Endothelial cell of umbilical vein (primary cell): ENCODE results near the gene NLGN1. TPM values are rescaled to one million over a fixed set of nuclear protein-coding genes. Genes with fewer than 3 reads are reported as not detected.

ENCODE experiments used
- BruUV-seq: library from RNA; stranded (reverse); fragments of 400-500 nt; replicated peaks from 2 replicates; lab custom pipeline; 2021; lab: Mats Ljungman, UMichigan
- CTCF ChIA-PET: fragments of 300-600, 350-600 bp; sonication (Branson Sonifier 250); formaldehyde crosslinking; loops from one replicate; lab custom pipeline; 2021; ENCODE audit warnings: antibody characterized with exemption, inconsistent platforms; lab: Charles Lee
- POLR2A ChIA-PET: fragments of 300-600, 350-600 bp; sonication (Branson Sonifier 250); formaldehyde crosslinking; loops from one replicate; lab custom pipeline; 2021; ENCODE audit warnings: antibody characterized with exemption, inconsistent platforms; lab: Charles Lee
- DNase-seq: peaks from one replicate; pipeline ENCODE4 v3.0.0-alpha.2; 2011; ENCODE audit warnings: low read depth, low spot score
- FAIRE-seq: peaks from 2 replicates; lab custom pipeline; 2011; peaks lifted over from hg19 to GRCh38; lab: Jason Lieb, UNC
- H2AFZ ChIP-seq: 2 replicates; pipeline ENCODE4 v1.6.0; 2012; ENCODE audit warnings: low read depth, low read length, control low read depth, inconsistent platforms
- H3K27ac ChIP-seq: 2 replicates; pipeline ENCODE4 v1.5.1; 2011; ENCODE audit warnings: low read depth, mild to moderate bottlenecking, control low read depth, low read length, moderate library complexity; ENCODE audit not compliant: insufficient read depth
- H3K27me3 ChIP-seq, 2 experiments: 2 replicates each; pipeline versions ENCODE4 v1.6.0 to v1.6.1; 2011; ENCODE audit warnings: low read length in 2 of 2, mixed read lengths in 1 of 2; ENCODE audit not compliant: control insufficient read depth in 2 of 2, insufficient read depth in 2 of 2
- H3K36me3 ChIP-seq, 2 experiments: 2 replicates in 1 of 2; 3 replicates in 1 of 2; pipeline ENCODE4 v1.5.1; 2011; ENCODE audit warnings: low read length in 2 of 2, mild to moderate bottlenecking in 1 of 2, moderate library complexity in 1 of 2; ENCODE audit not compliant: control insufficient read depth in 2 of 2, insufficient read depth in 2 of 2; ENCODE audit errors: extremely low read depth in 1 of 2
- H3K4me1 ChIP-seq: 3 replicates; pipeline ENCODE4 v1.5.1; 2011; ENCODE audit warnings: mild to moderate bottlenecking, low read length; ENCODE audit not compliant: control insufficient read depth, insufficient read depth; ENCODE audit errors: extremely low read depth
- H3K4me2 ChIP-seq: 2 replicates; pipeline ENCODE4 v1.6.1; 2011; ENCODE audit warnings: low read length, control low read depth, mixed read lengths; ENCODE audit not compliant: insufficient read depth
- H3K4me3 ChIP-seq, 3 experiments: fragments of 200-600 bp in 1 of 3; sonication (generic), shearing (Covaris generic) in 1 of 3; replicated peaks in 1 of 3; 2 replicates each; pipeline ENCODE4 v1.5.1; 2011 to 2016; ENCODE audit warnings: control low read depth in 3 of 3, low read length in 3 of 3, mild to moderate bottlenecking in 2 of 3, inconsistent platforms in 1 of 3, low read depth in 1 of 3, moderate library complexity in 1 of 3; ENCODE audit not compliant: insufficient read depth in 1 of 3
- H3K79me2 ChIP-seq: 2 replicates; pipeline ENCODE4 v1.6.0; 2012; ENCODE audit warnings: low read length, inconsistent platforms; ENCODE audit not compliant: control insufficient read depth, insufficient read depth
- H3K9ac ChIP-seq: replicated peaks from 2 replicates; pipeline ENCODE3; 2011; ENCODE audit warnings: low read length, control low read depth; ENCODE audit not compliant: insufficient read depth; ENCODE audit errors: extremely low read depth
- H3K9me1 ChIP-seq: replicated peaks from 3 replicates; pipeline ENCODE4 v1.6.0; 2011; ENCODE audit warnings: mild to moderate bottlenecking, low read length; ENCODE audit not compliant: control insufficient read depth, insufficient read depth; ENCODE audit errors: extremely low read depth
- H3K9me3 ChIP-seq: replicated peaks from 2 replicates; pipeline ENCODE4 v1.5.1; 2012; ENCODE audit warnings: low read length, inconsistent platforms; ENCODE audit not compliant: control insufficient read depth, insufficient read depth
- H4K20me1 ChIP-seq: replicated peaks from 2 replicates; pipeline ENCODE3; 2011; ENCODE audit warnings: mild to moderate bottlenecking, low read length; ENCODE audit not compliant: control insufficient read depth, insufficient read depth; ENCODE audit errors: extremely low read depth
- EZH2 ChIP-seq: IDR thresholded peaks from 2 replicates; pipeline ENCODE4 v1.6.1; 2012; ENCODE audit warnings: borderline replicate concordance, low read depth, mild to moderate bottlenecking, moderate library complexity, low read length, inconsistent platforms; ENCODE audit not compliant: severe bottlenecking
- FOS ChIP-seq: IDR thresholded peaks from 2 replicates; pipeline ENCODE4 v1.6.1; 2011; ENCODE audit warnings: mild to moderate bottlenecking, low read length, moderate library complexity, borderline replicate concordance; ENCODE audit not compliant: insufficient read depth
- GATA2 ChIP-seq: IDR thresholded peaks from 2 replicates; pipeline ENCODE4 v1.7.0; 2011; ENCODE audit warnings: low read depth, mild to moderate bottlenecking, moderate library complexity, mixed read lengths, low read length; ENCODE audit not compliant: insufficient read length, insufficient read depth
- JUN ChIP-seq: IDR thresholded peaks from 2 replicates; pipeline ENCODE4 v1.6.1; 2011; ENCODE audit warnings: borderline replicate concordance, low read depth; ENCODE audit not compliant: insufficient read length, insufficient read depth
- MYC ChIP-seq: IDR thresholded peaks from one replicate; pipeline ENCODE4 v1.6.1; 2011; ENCODE audit warnings: mild to moderate bottlenecking, low read depth, low read length
- POLR2A ChIP-seq: IDR thresholded peaks from 2 replicates; pipeline ENCODE4 v1.6.1; 2012; ENCODE audit warnings: low read depth, mild to moderate bottlenecking, control low read depth, low read length
- POLR2AphosphoS5 ChIP-seq: IDR thresholded peaks from 2 replicates; pipeline ENCODE4 v1.6.1; 2012; ENCODE audit warnings: low read depth, mild to moderate bottlenecking, control low read depth, low read length, moderate library complexity; ENCODE audit not compliant: insufficient read depth
- dilution Hi-C: fragments of 300-500 bp; cut with MboI; formaldehyde crosslinking; loops from one replicate; pipeline ENCODE4 v1.15.0; 2019; ENCODE audit warnings: low sequenced_read_pairs; ENCODE audit not compliant: extremely low pct_ligation_motif_present
- intact Hi-C: fragments of 100-400 bp; cut with micrococcal nuclease; formaldehyde crosslinking; loops from one replicate; pipeline ENCODE4 v1.10.0; 2022
- polyA plus RNA-seq, 4 experiments: library from polyadenylated mRNA; depleted of rRNA in 3 of 4; stranded (reverse) in 3 of 4; unstranded in 1 of 4; fragments of >200 nt; gene quantifications; 2 replicates each; pipeline versions ENCODE4 v1.2.1 to v1.2.3, GENCODE V29; 2011 to 2012; ENCODE audit warnings: missing spikeins in 1 of 4
- total RNA-seq: library from RNA; stranded (reverse); gene quantifications from 2 replicates; pipeline ENCODE4 v1.2.3, GENCODE V29; 2021
- TF ChIP-seq, protein P1 (sequence below), 2 donors: IDR thresholded peaks; 1 replicate in 1 of 2; 2 replicates in 1 of 2; pipeline ENCODE4 v1.5.1; 2011; ENCODE audit warnings: low read length in 2 of 2, mild to moderate bottlenecking in 2 of 2, moderate library complexity in 2 of 2, control low read depth in 1 of 2, inconsistent platforms in 1 of 2, low read depth in 1 of 2; ENCODE audit not compliant: insufficient read depth in 1 of 2; ENCODE audit errors: extremely low read depth in 1 of 2
- TF ChIP-seq, protein P2 (sequence below): IDR thresholded peaks from 2 replicates; pipeline ENCODE4 v1.6.1; 2011; ENCODE audit not compliant: insufficient read depth, insufficient read length

NLGN1 gene
- total and polyA plus RNA-seq, 2 donors (not counting 3 experiments of a cell fraction or from before 2014, with no cell fraction given), result 7.9 to 16.3 TPM

GRCh38 chr3:174333640-174334039 is 936.1 kb downstream of the NLGN1 start:
- ChIA-PET POLR2A (no interaction called here), CTCF (no interaction called here)
- Histone ChIP-seq H3K9me1 (no peaks in the 10 kb centered on the region), H4K20me1 (no peaks in the 10 kb centered on the region), H3K27me3 (no peaks in the 10 kb centered on the region), H3K4me3 (no peak overlapping the region), H2AFZ (no peak overlapping the region), H3K4me1 (no peaks in the 10 kb centered on the region), H3K9ac (no peak overlapping the region), H3K9me3 (no peaks in the 10 kb centered on the region), H3K27ac (no peak overlapping the region), H3K36me3 (no peaks in the 10 kb centered on the region), H3K79me2 (no peaks in the 10 kb centered on the region), H3K4me2 (no peak overlapping the region)
- dilution Hi-C loops (no loop called here), intact Hi-C loops (no loop called here)
- DNase-seq (no peak), FAIRE-seq (no peak)
- no peak for TF ChIP-seq POLR2A
- no peak for TF ChIP-seq MYC
- TF ChIP-seq, protein P1, sequence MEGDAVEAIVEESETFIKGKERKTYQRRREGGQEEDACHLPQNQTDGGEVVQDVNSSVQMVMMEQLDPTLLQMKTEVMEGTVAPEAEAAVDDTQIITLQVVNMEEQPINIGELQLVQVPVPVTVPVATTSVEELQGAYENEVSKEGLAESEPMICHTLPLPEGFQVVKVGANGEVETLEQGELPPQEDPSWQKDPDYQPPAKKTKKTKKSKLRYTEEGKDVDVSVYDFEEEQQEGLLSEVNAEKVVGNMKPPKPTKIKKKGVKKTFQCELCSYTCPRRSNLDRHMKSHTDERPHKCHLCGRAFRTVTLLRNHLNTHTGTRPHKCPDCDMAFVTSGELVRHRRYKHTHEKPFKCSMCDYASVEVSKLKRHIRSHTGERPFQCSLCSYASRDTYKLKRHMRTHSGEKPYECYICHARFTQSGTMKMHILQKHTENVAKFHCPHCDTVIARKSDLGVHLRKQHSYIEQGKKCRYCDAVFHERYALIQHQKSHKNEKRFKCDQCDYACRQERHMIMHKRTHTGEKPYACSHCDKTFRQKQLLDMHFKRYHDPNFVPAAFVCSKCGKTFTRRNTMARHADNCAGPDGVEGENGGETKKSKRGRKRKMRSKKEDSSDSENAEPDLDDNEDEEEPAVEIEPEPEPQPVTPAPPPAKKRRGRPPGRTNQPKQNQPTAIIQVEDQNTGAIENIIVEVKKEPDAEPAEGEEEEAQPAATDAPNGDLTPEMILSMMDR (IDR thresholded peaks at IDR 0.05; ENCODE audit: extremely low read depth in 1 of 2, insufficient read depth in 1 of 2, low read depth in 1 of 2, low read length in 2 of 2), result no peak
- TF ChIP-seq GATA2, result no peak
- no peak for TF ChIP-seq POLR2AphosphoS5
- TF ChIP-seq JUN, result no peak
- TF ChIP-seq EZH2, result no peak
- TF ChIP-seq, protein P2, sequence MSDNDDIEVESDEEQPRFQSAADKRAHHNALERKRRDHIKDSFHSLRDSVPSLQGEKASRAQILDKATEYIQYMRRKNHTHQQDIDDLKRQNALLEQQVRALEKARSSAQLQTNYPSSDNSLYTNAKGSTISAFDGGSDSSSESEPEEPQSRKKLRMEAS, result no peak
- no peak for TF ChIP-seq FOS
- BruUV-seq, result no TSS peak
